HG02610 (cell line): ENCODE results near the gene RND2.
"Not testable (repeated sequence)": the region's sequence is repeated elsewhere in the genome, so short reads cannot be mapped to it uniquely, and the experiment has no call there.

ENCODE experiments used
- ATAC-seq: cut with Tn5 transposase; IDR thresholded peaks from one replicate; pipeline ENCODE4 v1.9.1; 2021; ENCODE audit warnings: mild to moderate bottlenecking, moderate library complexity; ENCODE audit not compliant: unreplicated experiment

RND2 gene

DNA sequence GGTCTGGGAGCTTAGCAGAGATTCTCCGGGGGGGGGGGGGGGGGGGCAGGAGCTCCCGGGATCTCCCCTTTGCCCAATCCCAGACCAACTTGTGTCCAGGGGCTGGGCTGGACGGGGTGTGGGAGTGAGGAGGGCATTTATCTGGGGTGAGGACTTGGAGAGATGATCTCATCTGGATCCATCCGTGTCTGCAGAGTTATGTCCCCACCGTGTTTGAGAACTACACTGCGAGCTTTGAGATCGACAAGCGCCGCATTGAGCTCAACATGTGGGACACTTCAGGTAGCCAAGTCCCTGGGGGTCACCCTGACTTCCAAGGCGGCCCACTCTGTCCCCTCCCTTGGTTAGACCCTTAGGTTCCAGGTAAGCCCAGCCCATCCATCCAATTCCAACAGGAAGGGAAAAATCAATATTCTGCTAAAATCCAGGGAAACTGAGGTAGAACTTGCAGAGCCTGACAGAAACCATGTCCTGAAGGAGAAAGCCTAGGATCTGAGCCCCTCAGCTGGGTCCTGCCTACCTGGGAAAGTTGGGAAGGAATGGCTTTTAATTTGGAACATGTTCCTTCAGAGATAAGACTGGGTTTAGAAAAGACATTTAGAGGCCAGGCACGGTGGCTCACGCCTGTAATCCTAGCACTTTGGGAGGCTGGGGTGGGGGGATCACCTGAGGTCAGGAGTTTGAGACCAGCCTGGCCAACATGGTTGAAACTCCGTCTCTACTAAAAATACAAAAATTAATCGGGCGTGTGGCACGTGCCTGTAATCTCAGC lies 921 bp downstream of the RND2 start:
- no peak for ATAC-seq

GRCh38 chr17:43026595-43026994 lies 1.6 kb downstream of the RND2 start:
- no peak for ATAC-seq

GRCh38 chr17:43027091-43028032 lies 2.3 kb downstream of the RND2 start:
- no peak for ATAC-seq

GRCh38 chr17:43028221-43028861 lies 3.3 kb downstream of the RND2 start:
- no peak for ATAC-seq

DNA sequence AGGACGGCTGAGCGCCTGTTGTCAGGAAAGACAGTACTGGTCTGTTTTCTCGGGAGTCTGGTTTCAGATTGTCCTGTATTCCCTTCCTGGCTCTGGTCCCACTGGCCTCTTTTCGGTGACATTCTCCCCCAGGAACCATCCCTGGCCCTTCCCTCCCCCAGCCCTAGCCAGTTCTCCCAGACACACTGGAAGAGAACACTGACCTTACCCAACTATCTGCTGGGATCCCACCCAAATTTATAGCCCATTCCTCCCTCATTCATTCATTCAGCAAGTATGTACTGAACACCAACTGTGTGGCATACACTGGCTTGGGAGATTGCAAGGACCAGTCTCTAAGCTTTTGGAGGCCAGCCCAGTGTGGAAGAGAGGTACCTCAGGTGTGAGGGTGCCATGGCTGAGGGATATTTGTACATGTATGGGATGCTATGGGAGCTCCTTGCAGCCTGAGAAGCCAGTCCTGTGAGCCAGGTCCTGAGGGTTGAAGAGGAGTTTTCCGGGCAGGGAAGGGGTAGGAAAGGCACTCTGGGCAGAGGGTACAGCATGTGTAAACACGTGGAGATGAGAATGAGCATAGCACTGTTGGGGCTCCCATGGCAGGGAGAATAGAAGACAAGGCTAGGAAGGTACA lies 5.2 kb downstream of the RND2 start:
- no peak for ATAC-seq

DNA sequence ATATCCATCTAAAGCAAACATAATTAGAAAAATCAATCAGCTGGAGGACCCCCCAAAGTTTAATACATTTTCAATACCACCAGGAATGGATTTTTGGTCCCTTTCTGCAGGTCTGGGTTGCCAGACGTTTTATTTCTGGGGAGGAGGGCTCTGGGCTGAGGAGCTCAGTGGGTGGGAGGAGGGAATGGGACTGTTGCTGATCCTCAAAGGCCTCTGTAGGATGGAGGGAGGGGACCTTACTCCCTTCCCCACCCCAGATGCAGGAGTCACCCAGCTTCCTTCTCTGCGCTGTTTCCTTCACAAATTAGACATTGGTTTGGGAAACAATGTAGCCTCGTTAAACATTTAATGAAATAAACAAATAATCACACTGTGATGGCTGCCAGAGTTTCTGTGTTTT lies 6.6 kb downstream of the RND2 start:
- ATAC-seq: no peak

GRCh38 chr17:43033948-43034881 lies 9.2 kb downstream of the RND2 start:
- ATAC-seq: no peak

- ATAC-seq: no peak
These were observed 9.9 kb downstream of the RND2 start for GRCh38 chr17:43034894-43035293.

- no peak for ATAC-seq
These were observed 14.6 kb downstream of the RND2 start for GRCh38 chr17:43039646-43040045.

- no peak for ATAC-seq
These were observed 15.6 kb downstream of the RND2 start for GRCh38 chr17:43040655-43041054.

DNA sequence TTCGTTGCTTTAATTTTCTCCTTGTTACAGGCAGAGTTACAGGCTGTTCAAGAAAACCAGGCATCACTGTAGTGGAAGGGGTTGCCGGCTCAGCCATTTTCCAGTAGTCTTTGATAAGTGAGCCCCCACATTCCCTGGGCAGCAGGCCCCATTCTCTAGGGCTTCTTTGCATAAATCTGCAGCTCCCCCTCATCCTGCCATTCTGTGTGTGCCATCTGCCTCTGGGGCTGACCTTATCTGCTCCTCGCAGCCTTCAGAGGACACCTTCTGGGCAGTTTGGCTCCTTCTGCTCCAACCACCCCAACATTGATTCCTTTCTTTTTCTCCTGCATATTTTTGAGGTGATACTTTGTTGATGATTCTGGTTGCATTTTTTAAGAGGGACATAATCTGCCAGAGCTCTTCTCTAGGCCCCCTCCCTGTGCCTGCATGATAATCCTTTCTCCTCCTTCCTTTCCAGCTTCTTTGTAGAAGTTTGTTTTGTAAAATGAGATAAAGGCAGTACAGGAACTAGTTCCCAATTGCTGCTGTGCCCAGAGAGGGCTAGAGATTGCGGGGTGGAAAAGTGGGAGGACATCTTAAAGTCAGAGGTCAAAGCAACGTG lies 17.1 kb downstream of the RND2 start:
- no peak for ATAC-seq

- ATAC-seq: no peak
These were observed 18.3 kb downstream of the RND2 start for GRCh38 chr17:43043307-43043706.

DNA sequence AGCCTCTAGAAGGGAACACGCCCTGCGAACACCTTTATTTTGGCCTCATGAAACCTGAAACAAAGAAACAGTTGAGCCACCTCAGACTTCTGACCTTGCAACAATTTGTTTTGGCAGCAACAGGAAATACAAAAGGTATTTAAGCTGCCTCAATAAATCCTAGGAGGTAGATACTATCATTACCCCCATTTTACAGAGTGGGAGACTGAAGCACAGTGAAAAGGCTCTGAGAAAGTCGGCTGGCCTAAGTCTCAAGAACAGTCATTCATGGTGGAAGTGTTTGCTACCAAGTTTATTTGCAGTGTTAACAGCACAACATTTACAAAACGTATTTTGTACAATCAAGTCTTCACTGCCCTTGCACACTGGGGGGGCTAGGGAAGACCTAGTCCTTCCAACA lies 19.0 kb downstream of the RND2 start:
- ATAC-seq: no peak

DNA sequence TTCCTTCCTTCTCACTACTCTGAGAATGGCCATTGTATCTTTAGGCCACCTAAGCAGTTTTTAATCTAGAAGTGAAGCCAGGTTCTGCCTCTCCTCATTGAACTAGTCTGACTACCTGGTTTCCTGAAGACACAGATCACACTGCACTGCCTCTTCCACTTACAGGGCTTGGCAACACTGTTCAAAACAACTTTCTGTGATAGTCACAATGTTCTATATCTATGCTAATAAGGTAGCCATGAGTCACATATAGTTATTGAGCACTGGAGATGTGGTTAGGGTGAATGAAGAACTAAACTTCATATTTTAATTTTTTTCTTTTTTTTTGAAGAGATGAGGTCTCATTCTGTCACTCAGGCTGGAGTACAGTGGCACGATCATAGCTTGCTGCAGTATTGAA lies 26.9 kb downstream of the RND2 start:
- no peak for ATAC-seq

DNA sequence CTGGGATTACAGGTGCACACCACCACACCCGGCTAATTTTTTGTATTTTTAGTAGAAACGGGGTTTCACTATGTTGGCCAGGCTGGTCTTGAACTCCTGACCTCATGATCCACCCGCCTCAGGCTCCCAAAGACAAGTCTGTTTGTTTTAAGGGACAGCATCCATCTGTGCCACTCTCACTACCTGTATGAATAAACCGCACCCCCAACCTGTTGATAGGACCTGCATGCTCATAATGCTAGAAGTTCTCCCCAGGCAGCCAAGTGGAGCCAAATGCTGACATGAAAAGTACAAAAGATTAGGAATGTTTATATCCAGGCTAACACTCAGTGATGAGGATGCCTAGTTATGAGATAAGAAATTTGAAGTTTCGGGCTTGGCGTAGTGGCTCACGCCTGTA lies 28.0 kb downstream of the RND2 start:
- ATAC-seq: not testable (repeated sequence)

- ATAC-seq: no peak
These were observed 31.0 kb downstream of the RND2 start for GRCh38 chr17:43056051-43056450.

DNA sequence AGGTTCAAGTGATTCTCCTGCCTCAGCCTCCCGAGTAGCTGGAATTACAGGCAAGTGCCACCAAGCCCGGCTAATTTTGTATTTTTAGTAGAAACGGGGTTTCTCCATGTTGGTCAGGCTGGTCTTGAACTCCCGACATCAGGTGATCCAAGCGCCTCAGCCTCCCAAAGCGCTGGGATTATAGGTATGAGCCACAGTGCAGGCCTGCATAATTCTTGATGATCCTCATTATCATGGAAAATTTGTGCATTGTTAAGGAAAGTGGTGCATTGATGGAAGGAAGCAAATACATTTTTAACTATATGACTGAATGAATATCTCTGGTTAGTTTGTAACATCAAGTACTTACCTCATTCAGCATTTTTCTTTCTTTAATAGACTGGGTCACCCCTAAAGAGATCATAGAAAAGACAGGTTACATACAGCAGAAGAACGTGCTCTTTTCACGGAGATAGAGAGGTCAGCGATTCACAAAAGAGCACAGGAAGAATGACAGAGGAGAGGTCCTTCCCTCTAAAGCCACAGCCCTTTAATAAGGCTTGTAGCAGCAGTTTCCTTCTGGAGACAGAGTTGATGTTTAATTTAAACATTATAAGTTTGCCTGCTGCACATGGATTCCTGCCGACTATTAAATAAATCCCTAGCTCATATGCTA lies 38.1 kb downstream of the RND2 start:
- no peak for ATAC-seq

DNA sequence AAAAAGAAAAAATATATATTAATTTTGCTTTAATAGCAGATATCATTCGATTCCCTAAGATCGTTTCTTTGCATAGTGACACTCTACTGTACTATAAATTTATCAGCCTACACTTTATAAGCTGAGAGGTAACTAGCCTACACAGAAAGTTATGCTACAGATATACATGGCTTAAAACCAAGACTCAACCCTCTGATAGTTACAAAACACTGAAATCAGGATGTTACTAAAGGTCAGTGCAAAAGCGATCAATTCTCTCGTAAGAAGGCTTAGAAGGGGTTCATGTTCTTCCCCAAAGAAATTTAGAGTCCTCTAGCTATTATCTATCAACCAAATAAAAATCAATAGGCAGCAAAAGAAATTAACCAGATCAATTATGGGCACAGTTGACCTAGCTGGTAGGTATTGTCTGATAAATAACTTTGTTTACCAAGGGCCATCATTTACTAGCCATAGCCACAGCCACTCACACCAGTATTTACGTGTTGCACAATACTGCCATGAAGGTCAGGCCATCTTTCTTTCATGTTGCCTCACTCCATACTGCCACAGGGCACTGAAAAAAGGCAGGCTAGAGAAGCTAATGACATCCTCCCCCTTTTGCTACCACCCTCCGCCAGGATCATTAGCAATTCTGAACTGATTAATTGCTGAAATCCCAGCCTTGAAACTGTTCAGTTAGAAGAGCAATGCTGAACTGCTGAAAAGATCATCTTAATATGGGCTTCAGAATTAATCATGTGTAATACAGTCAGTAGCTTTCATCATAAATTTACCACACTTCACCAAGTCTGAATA lies 43.7 kb downstream of the RND2 start:
- no peak for ATAC-seq
